H1 (cell line): ENCODE data around the gene ATG7. TPM values are rescaled to one million over a fixed set of nuclear protein-coding genes. Genes with fewer than 3 reads are reported as not detected.

Experiments used
- POLR2AphosphoS5 ChIP-seq: IDR thresholded peaks from 2 replicates; pipeline ENCODE4 v1.6.1; 2011; ENCODE audit warnings: low read depth, low read length
- TAF7 ChIP-seq: optimal IDR thresholded peaks from 2 replicates; pipeline ENCODE3; 2011; ENCODE audit warnings: low read depth, mild to moderate bottlenecking, inconsistent platforms, low read length, moderate library complexity, borderline replicate concordance
- polyA plus RNA-seq, 7 experiments: library from polyadenylated mRNA; depleted of rRNA in 3 of 7; stranded (reverse) in 5 of 7; unstranded in 2 of 7; fragments of >200 nt in 5 of 7; fragments of 200-250 nt in 2 of 7; gene quantifications; 1 replicate in 5 of 7; 2 replicates in 1 of 7; 4 replicates in 1 of 7; pipeline versions ENCODE4 v1.2.1 to v1.2.3, GENCODE V29; 2011 to 2013; ENCODE audit warnings: missing spikeins in 2 of 7, mixed read lengths in 2 of 7
- total RNA-seq: library from RNA; stranded (reverse); fragmentation: NEBNext Ultra II Directional; extraction: Animal tissue kit (Norgen Biotek cat#: 25700); gene quantifications from 2 replicates; pipeline ENCODE4 v1.2.1, GENCODE V29; 2021
- TF ChIP-seq, protein P1 (sequence below): IDR thresholded peaks from 2 replicates; pipeline ENCODE4 v1.6.1; 2011; ENCODE audit warnings: low read depth, mild to moderate bottlenecking, low read length; ENCODE audit not compliant: insufficient read depth

Gene ATG7
- total and polyA plus RNA-seq, 2 of the 8 experiments (the other 6 are each of a cell fraction or from before 2014, with no cell fraction given): 15.0 to 19.1 TPM

DNA sequence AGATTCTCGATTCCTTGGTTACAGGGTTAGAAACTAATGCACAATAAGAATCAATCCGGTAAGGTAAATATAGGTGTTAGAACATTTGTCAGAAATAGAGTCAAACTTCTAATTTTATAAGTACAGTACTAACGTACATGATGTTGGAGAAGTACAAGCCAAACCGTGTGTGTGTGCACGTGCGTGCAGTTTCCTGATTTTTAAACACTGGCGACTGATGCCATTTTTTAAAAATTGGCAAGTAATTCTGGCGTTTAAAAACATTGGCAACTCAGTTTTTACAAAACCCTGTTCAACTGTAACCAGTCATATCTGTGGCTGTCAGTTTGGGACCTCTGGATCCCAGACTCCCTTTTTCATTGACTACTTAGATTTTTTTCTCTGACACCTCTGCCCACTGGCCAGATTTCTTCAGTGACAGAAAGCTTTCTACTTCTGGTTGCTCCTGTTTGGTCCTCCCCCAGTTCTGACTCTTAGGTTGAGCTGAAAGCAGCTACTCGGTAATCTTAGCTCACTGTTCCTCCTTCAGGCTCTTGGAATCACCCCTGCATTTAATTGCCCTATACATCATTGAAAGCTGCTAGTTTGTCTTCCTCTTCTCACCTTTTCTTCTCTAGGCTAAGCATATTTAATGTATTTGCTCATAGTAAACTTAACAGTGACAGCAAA lies 843 bp downstream of the ATG7 start (continued):
- TF ChIP-seq TAF7 (no peak), POLR2AphosphoS5 (no peak)
- TF ChIP-seq, protein P1, sequence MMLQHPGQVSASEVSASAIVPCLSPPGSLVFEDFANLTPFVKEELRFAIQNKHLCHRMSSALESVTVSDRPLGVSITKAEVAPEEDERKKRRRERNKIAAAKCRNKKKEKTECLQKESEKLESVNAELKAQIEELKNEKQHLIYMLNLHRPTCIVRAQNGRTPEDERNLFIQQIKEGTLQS: no peak
- TF ChIP-seq, all 59 proteins: peak for 0
